ENCODE measurements around the gene RASSF5. TPM values are rescaled to one million over a fixed set of nuclear protein-coding genes. Genes with fewer than 3 reads are reported as not detected.
A peak's percentile ranks its signal among the peaks of the same experiment; 100 is the strongest.

Gene RASSF5
- total and polyA plus RNA-seq, 9 of the 15 experiments (the other 6 are each of a cell fraction or from before 2014, with no cell fraction given): 6.1 to 41.0 (median 25.2) TPM

GRCh38 chr1:206503591-206504362 lies 3.6 kb upstream of the RASSF5 start (continued):
- TF ChIP-seq BDP1 (IDR thresholded peaks at IDR 0.05; ENCODE audit: insufficient read depth, insufficient read length): no peak
- no peak for TF ChIP-seq BCLAF1 (IDR thresholded peaks at IDR 0.05; ENCODE audit: borderline replicate concordance in 1 of 2, control insufficient read depth in 1 of 2, low read depth in 2 of 2, low read length in 1 of 2)
- no peak for TF ChIP-seq CTCF (IDR thresholded peaks at IDR 0.05 in 2 of 3, conservative IDR thresholded peaks at IDR 0.05 in 1 of 3; ENCODE audit: insufficient read depth in 2 of 3, low read depth in 1 of 3, low read length in 3 of 3)
- TF ChIP-seq KAT8 (IDR thresholded peaks at IDR 0.05; ENCODE audit: low read depth): no peak
- TF ChIP-seq RBM25 (IDR thresholded peaks at IDR 0.05; ENCODE audit: low read depth, low read length, severe bottlenecking): no peak
- no peak; the same call in 1 of the 2 replicates for TF ChIP-seq ATF6 (CRISPR knock-in tag; IDR thresholded peaks at IDR 0.05)
- TF ChIP-seq ZNF347 (CRISPR knock-in tag; IDR thresholded peaks at IDR 0.05; ENCODE audit: low read depth): no peak
- TF ChIP-seq ZNF395 (CRISPR knock-in tag; IDR thresholded peaks at IDR 0.05): peak; percentile 86
- no peak for TF ChIP-seq WHSC1 (IDR thresholded peaks at IDR 0.05; ENCODE audit: low read length)
- no peak for TF ChIP-seq ZNF224 (CRISPR knock-in tag; IDR thresholded peaks at IDR 0.05)
- TF ChIP-seq ZNF398 (CRISPR knock-in tag; IDR thresholded peaks at IDR 0.05): no peak
- no peak for TF ChIP-seq ZNF507 (tag; conservative IDR thresholded peaks at IDR 0.05)
- peak; percentile 81 for TF ChIP-seq MAX (CRISPR knock-in tag; IDR thresholded peaks at IDR 0.05)
- no peak for TF ChIP-seq FOXP1 (CRISPR knock-in tag; IDR thresholded peaks at IDR 0.05)
- TF ChIP-seq MCM2 (IDR thresholded peaks at IDR 0.05; ENCODE audit: low read depth): no peak

Data from K562 (cell line).